Neural progenitor cell (in vitro differentiated cells): ENCODE results near the gene BTBD3. TPM values are rescaled to one million over a fixed set of nuclear protein-coding genes. Genes with fewer than 3 reads are reported as not detected.

Experiments used
- DNase-seq: peaks from one replicate; pipeline ENCODE4 v3.0.0-alpha.2; 2016; ENCODE audit warnings: low spot score
- H2AFZ ChIP-seq: fragments of 200-600 bp; sonication (generic); replicated peaks from 2 replicates; pipeline ENCODE4 v1.6.1; 2016; ENCODE audit warnings: antibody characterized with exemption
- H3F3A ChIP-seq: fragments of 200-600 bp; sonication (generic); 2 replicates; pipeline ENCODE4 v1.6.1; 2016; ENCODE audit warnings: antibody characterized with exemption, low read depth
- H3K27ac ChIP-seq: fragments of 200-600 bp; sonication (generic); 2 replicates; pipeline ENCODE4 v1.5.1; 2016; ENCODE audit warnings: mild to moderate bottlenecking
- H3K27me3 ChIP-seq: fragments of 200-600 bp; sonication (generic); 2 replicates; pipeline ENCODE4 v1.6.1; 2016; ENCODE audit warnings: mild to moderate bottlenecking, moderate library complexity
- H3K36me3 ChIP-seq: fragments of 200-600 bp; sonication (generic); 2 replicates; pipeline ENCODE4 v1.5.1; 2016
- H3K4me1 ChIP-seq: fragments of 200-600 bp; sonication (generic); 2 replicates; pipeline ENCODE4 v1.6.1; 2016; ENCODE audit warnings: mixed run types
- H3K4me2 ChIP-seq: fragments of 200-600 bp; sonication (generic); 2 replicates; pipeline ENCODE4 v1.6.1; 2016
- H3K4me3 ChIP-seq: fragments of 200-600 bp; sonication (generic); 2 replicates; pipeline ENCODE4 v1.5.1; 2016
- H3K79me2 ChIP-seq: fragments of 200-600 bp; sonication (generic); 2 replicates; pipeline ENCODE4 v1.6.1; 2016; ENCODE audit warnings: low read depth
- H3K9ac ChIP-seq: fragments of 200-600 bp; sonication (generic); 2 replicates; pipeline ENCODE4 v1.6.1; 2016
- H3K9me3 ChIP-seq: fragments of 200-600 bp; sonication (generic); 2 replicates; pipeline ENCODE4 v1.5.1; 2016; ENCODE audit warnings: low read depth
- H4K20me1 ChIP-seq: fragments of 200-600 bp; sonication (generic); 2 replicates; pipeline ENCODE4 v1.6.1; 2016; ENCODE audit warnings: low read depth
- H3K27ac Mint-ChIP-seq: 3 replicates; pipeline ENCODE4 v1.8.0; 2021; ENCODE audit warnings: mixed read lengths
- H3K27me3 Mint-ChIP-seq: 2 replicates; pipeline ENCODE4 v1.8.0; 2022; ENCODE audit warnings: low read depth, mild to moderate bottlenecking, inconsistent platforms, moderate library complexity, mixed read lengths; ENCODE audit not compliant: insufficient read depth
- H3K36me3 Mint-ChIP-seq: 3 replicates; pipeline ENCODE4 v1.8.0; 2021; ENCODE audit warnings: mixed read lengths
- H3K4me1 Mint-ChIP-seq: 3 replicates; pipeline ENCODE4 v1.8.0; 2021; ENCODE audit warnings: mixed read lengths
- H3K4me3 Mint-ChIP-seq: 3 replicates; pipeline ENCODE4 v1.8.0; 2021; ENCODE audit warnings: mild to moderate bottlenecking, moderate library complexity, mixed read lengths
- H3K9me3 Mint-ChIP-seq: 3 replicates; pipeline ENCODE4 v1.8.0; 2020; ENCODE audit warnings: mixed read lengths
- CTCF ChIP-seq: fragments of 200-600 bp; sonication (generic); IDR thresholded peaks from 2 replicates; pipeline ENCODE4 v1.5.1; 2017; ENCODE audit warnings: antibody characterized with exemption, mild to moderate bottlenecking
- EZH2 ChIP-seq: fragments of 200-600 bp; sonication (generic); IDR thresholded peaks from 2 replicates; pipeline ENCODE4 v1.6.1; 2017; ENCODE audit warnings: antibody characterized with exemption, mild to moderate bottlenecking, moderate library complexity
- EZH2phosphoT487 ChIP-seq: fragments of 200-600 bp; sonication (generic); IDR thresholded peaks from 2 replicates; pipeline ENCODE4 v1.6.1; 2017; ENCODE audit warnings: antibody characterized with exemption
- total RNA-seq: library from RNA; depleted of rRNA; stranded (reverse); fragments of >200 nt; gene quantifications from 2 replicates; pipeline ENCODE4 v1.2.3, GENCODE V29; 2015; ENCODE audit warnings: low replicate concordance

Gene BTBD3
- total RNA-seq, 1 donor from 2014 or later: 114 TPM

- peaks cover 7% of the 10 kb centered on the region for H3K36me3 Mint-ChIP-seq
- Histone ChIP-seq H3K4me3 (no peak overlapping the region), H3K4me1 (no peaks in the 10 kb centered on the region), H3K4me2 (no peak overlapping the region), H4K20me1 (no peaks in the 10 kb centered on the region), H3F3A (no peaks in the 10 kb centered on the region), H3K9me3 (no peaks in the 10 kb centered on the region), H3K27ac (no peak overlapping the region), H3K36me3 (no peaks in the 10 kb centered on the region), H3K9ac (no peak overlapping the region), H2AFZ (no peak overlapping the region), H3K79me2 (no peaks in the 10 kb centered on the region), H3K27me3 (no peaks in the 10 kb centered on the region)
- H3K9me3 Mint-ChIP-seq: no peaks in the 10 kb centered on the region
- peaks cover 5% of the 10 kb centered on the region for H3K4me1 Mint-ChIP-seq
- no peak overlapping the region for H3K4me3 Mint-ChIP-seq
- no peak for TF ChIP-seq CTCF
- TF ChIP-seq EZH2: no peak
- TF ChIP-seq EZH2phosphoT487: no peak
- no peaks in the 10 kb centered on the region for H3K27me3 Mint-ChIP-seq
- no peak overlapping the region for H3K27ac Mint-ChIP-seq
- no peak for DNase-seq
Measured at GRCh38 chr20:11936157-11936556, 18.5 kb downstream of the BTBD3 start.

GRCh38 chr20:11937230-11937629 is 19.5 kb downstream of the BTBD3 start:
- H3K27ac Mint-ChIP-seq: no peak overlapping the region
- H3K4me3 ChIP-seq: no peak overlapping the region
- no peaks in the 10 kb centered on the region for H4K20me1 ChIP-seq
- H3K4me2 ChIP-seq: no peak overlapping the region
- H3K27me3 Mint-ChIP-seq: no peaks in the 10 kb centered on the region
- H3K36me3 ChIP-seq: no peaks in the 10 kb centered on the region
- no peaks in the 10 kb centered on the region for H3K9me3 Mint-ChIP-seq
- no peak overlapping the region for H3K27ac ChIP-seq
- H3F3A ChIP-seq: no peaks in the 10 kb centered on the region
- H3K79me2 ChIP-seq: no peaks in the 10 kb centered on the region
- no peak overlapping the region for H3K4me3 Mint-ChIP-seq
- no peak overlapping the region for H3K9ac ChIP-seq
- no peaks in the 10 kb centered on the region for H3K4me1 ChIP-seq
- no peaks in the 10 kb centered on the region for H3K9me3 ChIP-seq
- TF ChIP-seq EZH2phosphoT487: no peak
- TF ChIP-seq CTCF: no peak
- TF ChIP-seq EZH2: no peak
- H3K27me3 ChIP-seq: no peaks in the 10 kb centered on the region
- H2AFZ ChIP-seq: no peak overlapping the region
- H3K4me1 Mint-ChIP-seq: peaks cover 7% of the 10 kb centered on the region
- H3K36me3 Mint-ChIP-seq: peaks cover 2% of the 10 kb centered on the region
- DNase-seq: no peak

GRCh38 chr20:11941593-11942246 is 24.0 kb downstream of the BTBD3 start:
- H3F3A ChIP-seq: no peaks in the 10 kb centered on the region
- no peak overlapping the region for H3K27ac ChIP-seq
- no peaks in the 10 kb centered on the region for H3K27me3 ChIP-seq
- no peak overlapping the region for H3K4me2 ChIP-seq
- no peaks in the 10 kb centered on the region for H4K20me1 ChIP-seq
- no peak overlapping the region for H3K9ac ChIP-seq
- H3K9me3 ChIP-seq: no peaks in the 10 kb centered on the region
- H3K79me2 ChIP-seq: no peaks in the 10 kb centered on the region
- no peaks in the 10 kb centered on the region for H3K4me1 ChIP-seq
- H2AFZ ChIP-seq: no peak overlapping the region
- no peaks in the 10 kb centered on the region for H3K36me3 ChIP-seq
- DNase-seq: no peak
- H3K4me1 Mint-ChIP-seq: peaks cover 7% of the 10 kb centered on the region
- no peak for TF ChIP-seq CTCF
- no peak for TF ChIP-seq EZH2
- TF ChIP-seq EZH2phosphoT487: no peak
- H3K27ac Mint-ChIP-seq: no peak overlapping the region
- no peaks in the 10 kb centered on the region for H3K36me3 Mint-ChIP-seq
- H3K4me3 ChIP-seq: no peak overlapping the region
- H3K27me3 Mint-ChIP-seq: peaks cover 2% of the 10 kb centered on the region
- no peak overlapping the region for H3K4me3 Mint-ChIP-seq
- H3K9me3 Mint-ChIP-seq: no peaks in the 10 kb centered on the region
